OCI-LY1 (cell line): ENCODE results near the gene TTYH3.

ENCODE experiments used
- H2AFZ ChIP-seq: fragments of 200-600 bp; sonication (generic), shearing (Covaris generic); 2 replicates; pipeline ENCODE4 v1.6.0; 2014; ENCODE audit warnings: antibody characterized with exemption, mild to moderate bottlenecking, low read length
- H3F3A ChIP-seq: fragments of 200-600 bp; sonication (generic), shearing (Covaris generic); 2 replicates; pipeline ENCODE4 v1.6.0; 2014; ENCODE audit warnings: mild to moderate bottlenecking, antibody characterized with exemption, low read length, moderate library complexity; ENCODE audit not compliant: insufficient read depth
- H3K27ac ChIP-seq: fragments of 200-600 bp; sonication (generic); 2 replicates; pipeline ENCODE4 v1.5.1; 2014; ENCODE audit warnings: low read length, mixed run types, mild to moderate bottlenecking, low read depth; ENCODE audit not compliant: poor library complexity, severe bottlenecking
- H3K27me3 ChIP-seq: fragments of 200-600 bp; sonication (generic); 2 replicates; pipeline ENCODE4 v1.6.0; 2014; ENCODE audit warnings: antibody characterized with exemption, mild to moderate bottlenecking, low read length, moderate library complexity; ENCODE audit not compliant: insufficient read depth
- H3K36me3 ChIP-seq: fragments of 200-600 bp; sonication (generic); 2 replicates; pipeline ENCODE4 v1.6.1; 2014; ENCODE audit warnings: mild to moderate bottlenecking, antibody characterized with exemption, low read length, moderate library complexity, mixed read lengths; ENCODE audit not compliant: insufficient read depth
- H3K4me1 ChIP-seq: fragments of 200-600 bp; sonication (generic); 2 replicates; pipeline ENCODE4 v1.5.1; 2014; ENCODE audit warnings: mild to moderate bottlenecking, low read length, moderate library complexity; ENCODE audit not compliant: insufficient read depth, severe bottlenecking
- H3K4me2 ChIP-seq: fragments of 200-600 bp; sonication (generic), shearing (Covaris generic); 2 replicates; pipeline ENCODE4 v1.6.1; 2014; ENCODE audit warnings: low read length
- H3K4me3 ChIP-seq: fragments of 200-600 bp; sonication (generic); 2 replicates; pipeline ENCODE4 v1.5.1; 2014; ENCODE audit warnings: low read length, low read depth, mild to moderate bottlenecking, mixed read lengths; ENCODE audit not compliant: poor library complexity, severe bottlenecking
- H3K79me2 ChIP-seq: fragments of 200-600 bp; shearing (Covaris generic); 2 replicates; pipeline ENCODE4 v1.6.1; 2016; ENCODE audit warnings: mixed run types, low read length, mixed read lengths; ENCODE audit not compliant: insufficient read depth
- H3K9ac ChIP-seq: fragments of 200-600 bp; sonication (generic), shearing (Covaris generic); 2 replicates; pipeline ENCODE4 v1.6.1; 2014; ENCODE audit warnings: mild to moderate bottlenecking, low read length, mixed read lengths
- H3K9me2 ChIP-seq: fragments of 200-600 bp; sonication (generic), shearing (Covaris generic); 2 replicates; pipeline ENCODE4 v1.6.1; 2014; ENCODE audit warnings: low read depth, mild to moderate bottlenecking, low read length, mixed read lengths
- H3K9me3 ChIP-seq: fragments of 200-600 bp; shearing (Covaris generic); 2 replicates; pipeline ENCODE4 v1.6.1; 2014; ENCODE audit warnings: low read length, mixed read lengths
- H4K20me1 ChIP-seq: fragments of 200-600 bp; sonication (generic), shearing (Covaris generic); 2 replicates; pipeline ENCODE4 v1.6.0; 2016; ENCODE audit warnings: mild to moderate bottlenecking, low read length; ENCODE audit not compliant: insufficient read depth
- EZH2 ChIP-seq: fragments of 200-600 bp; sonication (generic), shearing (Covaris generic); IDR thresholded peaks from 2 replicates; pipeline ENCODE4 v1.8.0; 2017; ENCODE audit warnings: borderline replicate concordance, mixed run types, mild to moderate bottlenecking, antibody characterized with exemption, low read length, moderate library complexity, mixed read lengths
- TF ChIP-seq, protein P1 (sequence below): fragments of 200-600 bp; sonication (generic), shearing (Covaris generic); IDR thresholded peaks from 2 replicates; pipeline ENCODE4 v1.5.1; 2017; ENCODE audit warnings: mild to moderate bottlenecking, antibody characterized with exemption, low read length, moderate library complexity, mixed read lengths

TTYH3 gene

DNA sequence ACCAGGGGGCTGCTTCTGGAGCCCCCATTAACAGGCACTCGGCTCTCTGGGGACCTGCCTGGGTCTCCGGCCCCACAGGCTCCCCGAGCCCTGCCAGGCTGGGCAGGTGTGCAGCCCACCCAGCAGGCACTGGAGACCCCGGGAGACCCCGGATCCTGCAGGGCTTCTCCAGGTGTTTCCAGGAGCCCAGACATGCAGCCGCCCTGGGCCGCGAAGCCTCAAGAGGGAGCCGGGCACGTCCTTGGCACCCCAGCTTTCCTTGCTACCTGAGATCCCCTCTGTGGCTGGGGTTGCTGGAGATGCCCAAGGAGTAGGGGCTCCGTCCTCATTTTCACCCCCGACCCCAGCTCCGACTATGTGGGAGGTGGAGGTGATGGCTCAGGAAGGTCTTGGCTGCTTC lies 48.5 kb downstream of the TTYH3 start:
- peaks cover 10% of the 10 kb centered on the region; the same call in 1 of the 2 replicates for H3K27me3 ChIP-seq
- no peak overlapping the region for H2AFZ ChIP-seq
- no peaks in the 10 kb centered on the region for H3K36me3 ChIP-seq
- H3K4me2 ChIP-seq, result no peak overlapping the region
- no peaks in the 10 kb centered on the region for H3K79me2 ChIP-seq
- H4K20me1 ChIP-seq, result no peaks in the 10 kb centered on the region
- no peak for TF ChIP-seq EZH2
- TF ChIP-seq, protein P1, sequence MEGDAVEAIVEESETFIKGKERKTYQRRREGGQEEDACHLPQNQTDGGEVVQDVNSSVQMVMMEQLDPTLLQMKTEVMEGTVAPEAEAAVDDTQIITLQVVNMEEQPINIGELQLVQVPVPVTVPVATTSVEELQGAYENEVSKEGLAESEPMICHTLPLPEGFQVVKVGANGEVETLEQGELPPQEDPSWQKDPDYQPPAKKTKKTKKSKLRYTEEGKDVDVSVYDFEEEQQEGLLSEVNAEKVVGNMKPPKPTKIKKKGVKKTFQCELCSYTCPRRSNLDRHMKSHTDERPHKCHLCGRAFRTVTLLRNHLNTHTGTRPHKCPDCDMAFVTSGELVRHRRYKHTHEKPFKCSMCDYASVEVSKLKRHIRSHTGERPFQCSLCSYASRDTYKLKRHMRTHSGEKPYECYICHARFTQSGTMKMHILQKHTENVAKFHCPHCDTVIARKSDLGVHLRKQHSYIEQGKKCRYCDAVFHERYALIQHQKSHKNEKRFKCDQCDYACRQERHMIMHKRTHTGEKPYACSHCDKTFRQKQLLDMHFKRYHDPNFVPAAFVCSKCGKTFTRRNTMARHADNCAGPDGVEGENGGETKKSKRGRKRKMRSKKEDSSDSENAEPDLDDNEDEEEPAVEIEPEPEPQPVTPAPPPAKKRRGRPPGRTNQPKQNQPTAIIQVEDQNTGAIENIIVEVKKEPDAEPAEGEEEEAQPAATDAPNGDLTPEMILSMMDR, result no peak
- H3K4me1 ChIP-seq, result no peaks in the 10 kb centered on the region
- H3K9me3 ChIP-seq, result no peaks in the 10 kb centered on the region
- H3K9ac ChIP-seq, result no peak overlapping the region
- H3K4me3 ChIP-seq, result no peak overlapping the region
- no peak overlapping the region for H3K27ac ChIP-seq
- H3K9me2 ChIP-seq, result no peaks in the 10 kb centered on the region
- no peaks in the 10 kb centered on the region for H3F3A ChIP-seq

DNA sequence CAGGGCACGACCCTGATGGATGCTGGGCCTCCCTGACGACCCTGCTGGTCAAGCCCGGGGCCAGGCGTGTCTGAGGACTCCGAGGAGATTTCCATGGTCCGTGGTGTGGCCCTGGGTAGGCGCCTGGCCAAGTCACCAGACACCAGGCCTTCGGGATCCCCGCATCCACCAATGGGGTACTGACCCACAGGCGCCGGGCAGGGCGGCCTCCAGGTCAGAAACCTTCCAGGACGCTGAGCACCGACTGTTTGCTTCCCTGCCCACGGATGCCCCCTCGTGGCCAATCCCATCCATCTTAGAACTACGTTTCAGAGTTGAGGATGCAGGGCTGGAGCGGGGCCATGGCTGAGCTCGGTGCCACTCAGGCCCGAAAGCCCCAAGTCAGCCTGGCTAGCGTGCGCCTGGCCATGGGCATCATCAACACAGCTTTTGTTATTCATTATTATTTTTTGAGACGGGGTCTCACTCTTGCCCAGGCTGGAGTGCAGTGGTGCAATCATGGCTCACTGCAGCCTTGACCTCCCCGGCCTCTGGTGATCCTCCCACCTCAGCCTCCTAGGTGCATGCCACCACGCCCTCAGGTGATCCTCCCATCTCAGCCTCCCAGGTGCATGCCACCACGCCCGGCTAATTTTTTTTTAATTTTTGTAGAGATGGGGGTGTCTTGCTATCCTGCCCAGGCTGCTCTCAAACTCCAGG lies 49.2 kb downstream of the TTYH3 start:
- no peaks in the 10 kb centered on the region for H3K9me2 ChIP-seq
- no peaks in the 10 kb centered on the region for H4K20me1 ChIP-seq
- H3K4me1 ChIP-seq, result no peaks in the 10 kb centered on the region
- H3F3A ChIP-seq, result no peaks in the 10 kb centered on the region
- no peak overlapping the region for H2AFZ ChIP-seq
- no peak overlapping the region for H3K9ac ChIP-seq
- H3K4me3 ChIP-seq, result no peak overlapping the region
- H3K4me2 ChIP-seq, result no peak overlapping the region
- no peaks in the 10 kb centered on the region for H3K9me3 ChIP-seq
- H3K27me3 ChIP-seq, result peaks cover 10% of the 10 kb centered on the region; the same call in 1 of the 2 replicates
- no peaks in the 10 kb centered on the region for H3K36me3 ChIP-seq
- TF ChIP-seq, protein P1, result peak; percentile 67
- no peak for TF ChIP-seq EZH2
- H3K27ac ChIP-seq, result no peak overlapping the region
- no peaks in the 10 kb centered on the region for H3K79me2 ChIP-seq

GRCh38 chr7:2681929-2682799 lies 50.4 kb downstream of the TTYH3 start:
- H3K27me3 ChIP-seq, result peaks cover 10% of the 10 kb centered on the region; the same call in 1 of the 2 replicates
- H3F3A ChIP-seq, result no peaks in the 10 kb centered on the region
- H3K9me2 ChIP-seq, result no peaks in the 10 kb centered on the region
- no peaks in the 10 kb centered on the region for H3K79me2 ChIP-seq
- no peak overlapping the region for H3K9ac ChIP-seq
- TF ChIP-seq, protein P1, result no peak
- TF ChIP-seq EZH2, result no peak
- no peak overlapping the region for H3K4me3 ChIP-seq
- H3K9me3 ChIP-seq, result no peaks in the 10 kb centered on the region
- no peaks in the 10 kb centered on the region for H4K20me1 ChIP-seq
- H3K4me2 ChIP-seq, result no peak overlapping the region
- no peaks in the 10 kb centered on the region for H3K36me3 ChIP-seq
- no peaks in the 10 kb centered on the region for H3K4me1 ChIP-seq
- no peak overlapping the region for H2AFZ ChIP-seq
- no peak overlapping the region for H3K27ac ChIP-seq
